ENCODE measurements around the gene SAMD7.

Gene SAMD7

GRCh38 chr3:169911272-169911671, at the start of gene SAMD7:
TSS of gene SAMD7 (plus strand) at chr3:169911572. CDS start at chr3:169919499, 7,927 bp downstream.
- DNase-seq (ENCODE audit: low read depth), result no peak
- TF ChIP-seq POLR2A (IDR thresholded peaks at IDR 0.05; ENCODE audit: extremely low read depth, insufficient read length), result no peak
- no peak for TF ChIP-seq MAX (IDR thresholded peaks at IDR 0.05; ENCODE audit: low read depth, low read length)
- no peak for TF ChIP-seq CTCF (IDR thresholded peaks at IDR 0.05; ENCODE audit: low read depth, low read length)
- no peak for TF ChIP-seq MYC (IDR thresholded peaks at IDR 0.05; ENCODE audit: low read depth, low read length)
- H3K4me3 ChIP-seq (ENCODE audit: low read depth, low read length), result no peak within 1 kb of the TSS

GRCh38 chr3:169861871-169862270, 49.5 kb upstream of the SAMD7 start:
- no peak overlapping the region for H3K4me3 ChIP-seq (ENCODE audit: low read depth, low read length)
- DNase-seq (ENCODE audit: low read depth), result no peak
- TF ChIP-seq CTCF (IDR thresholded peaks at IDR 0.05; ENCODE audit: low read depth, low read length), result no peak
- no peak for TF ChIP-seq MYC (IDR thresholded peaks at IDR 0.05; ENCODE audit: low read depth, low read length)

- no peak overlapping the region for H3K4me3 ChIP-seq (ENCODE audit: low read depth, low read length)
- DNase-seq (ENCODE audit: low read depth), result peak; percentile 80
- TF ChIP-seq CTCF (IDR thresholded peaks at IDR 0.05; ENCODE audit: low read depth, low read length), result peak; percentile 80
- no peak for TF ChIP-seq MAX (IDR thresholded peaks at IDR 0.05; ENCODE audit: low read depth, low read length)
- TF ChIP-seq MYC (IDR thresholded peaks at IDR 0.05; ENCODE audit: low read depth, low read length), result no peak
Measured at GRCh38 chr3:169863458-169863899, 47.9 kb upstream of the SAMD7 start.

- TF ChIP-seq CTCF (IDR thresholded peaks at IDR 0.05; ENCODE audit: low read depth, low read length), result no peak
- no peak for TF ChIP-seq MAX (IDR thresholded peaks at IDR 0.05; ENCODE audit: low read depth, low read length)
- TF ChIP-seq MYC (IDR thresholded peaks at IDR 0.05; ENCODE audit: low read depth, low read length), result no peak
- TF ChIP-seq POLR2A (IDR thresholded peaks at IDR 0.05; ENCODE audit: extremely low read depth, insufficient read length), result no peak
- no peak overlapping the region for H3K4me3 ChIP-seq (ENCODE audit: low read depth, low read length)
- DNase-seq (ENCODE audit: low read depth), result no peak
Measured at GRCh38 chr3:169864270-169864669, 47.1 kb upstream of the SAMD7 start.

GRCh38 chr3:169865176-169865767, 46.1 kb upstream of the SAMD7 start:
- peak; percentile 62 for DNase-seq (ENCODE audit: low read depth)

More at GRCh38 chr3:169865176-169865767, 46.1 kb upstream of the SAMD7 start:
- no peak overlapping the region for H3K4me3 ChIP-seq (ENCODE audit: low read depth, low read length)
- no peak for TF ChIP-seq MAX (IDR thresholded peaks at IDR 0.05; ENCODE audit: low read depth, low read length)
- no peak for TF ChIP-seq POLR2A (IDR thresholded peaks at IDR 0.05; ENCODE audit: extremely low read depth, insufficient read length)
- no peak for TF ChIP-seq MYC (IDR thresholded peaks at IDR 0.05; ENCODE audit: low read depth, low read length)
- no peak for TF ChIP-seq CTCF (IDR thresholded peaks at IDR 0.05; ENCODE audit: low read depth, low read length)

Measured in NB4 (cell line).